Keratinocyte (primary cell): ENCODE data around the gene SLC66A1. TPM values are rescaled to one million over a fixed set of nuclear protein-coding genes. Genes with fewer than 3 reads are reported as not detected.
A peak's percentile ranks its signal among the peaks of the same experiment; 100 is the strongest.

Source experiments
- DNase-seq: peaks from one replicate; pipeline ENCODE4 v3.0.0-alpha.2; 2011; ENCODE audit warnings: low read depth, missing footprints, low spot score
- FAIRE-seq: peaks from 2 replicates; lab custom pipeline; 2011; peaks lifted over from hg19 to GRCh38; lab: Jason Lieb, UNC
- H2AFZ ChIP-seq: 2 replicates; pipeline ENCODE4 v1.6.0; 2012; ENCODE audit warnings: low read length, control low read depth, inconsistent platforms; ENCODE audit not compliant: control insufficient read depth
- H3K27ac ChIP-seq: 2 replicates; pipeline ENCODE4 v1.5.1; 2011; ENCODE audit warnings: low read length; ENCODE audit not compliant: control insufficient read depth, insufficient read depth
- H3K27me3 ChIP-seq: 3 replicates; pipeline ENCODE4 v1.6.0; 2011; ENCODE audit warnings: low read length; ENCODE audit not compliant: control insufficient read depth, insufficient read depth; ENCODE audit errors: extremely low read depth
- H3K36me3 ChIP-seq, 2 experiments: 2 replicates in 1 of 2; 3 replicates in 1 of 2; pipeline ENCODE4 v1.5.1; 2011; ENCODE audit warnings: low read length in 2 of 2, mild to moderate bottlenecking in 1 of 2; ENCODE audit not compliant: control insufficient read depth in 2 of 2, insufficient read depth in 2 of 2; ENCODE audit errors: extremely low read depth in 1 of 2
- H3K4me1 ChIP-seq: 3 replicates; pipeline ENCODE4 v1.5.1; 2011; ENCODE audit warnings: low read length; ENCODE audit not compliant: control insufficient read depth, insufficient read depth; ENCODE audit errors: extremely low read depth
- H3K4me2 ChIP-seq: 3 replicates; pipeline ENCODE4 v1.6.0; 2011; ENCODE audit warnings: low read depth, low read length; ENCODE audit not compliant: control insufficient read depth, insufficient read depth; ENCODE audit errors: extremely low read depth
- H3K4me3 ChIP-seq, 3 experiments: fragments of 200-600 bp in 1 of 3; sonication (generic) in 1 of 3; 2 replicates in 2 of 3; 3 replicates in 1 of 3; pipeline ENCODE4 v1.5.1; 2011 to 2016; ENCODE audit warnings: low read length in 3 of 3, mild to moderate bottlenecking in 3 of 3, control low read depth in 2 of 3, inconsistent platforms in 1 of 3, low read depth in 1 of 3, mixed read lengths in 1 of 3, mixed run types in 1 of 3, moderate library complexity in 1 of 3; ENCODE audit not compliant: control insufficient read depth in 2 of 3, insufficient read depth in 2 of 3; ENCODE audit errors: extremely low read depth in 1 of 3
- H3K79me2 ChIP-seq: 2 replicates; pipeline ENCODE4 v1.6.0; 2012; ENCODE audit warnings: low read length; ENCODE audit not compliant: control insufficient read depth, insufficient read depth
- H3K9ac ChIP-seq: 3 replicates; pipeline ENCODE4 v1.6.0; 2011; ENCODE audit warnings: low read length; ENCODE audit not compliant: control insufficient read depth, insufficient read depth; ENCODE audit errors: extremely low read depth
- H3K9me1 ChIP-seq: 3 replicates; pipeline ENCODE4 v1.6.0; 2011; ENCODE audit warnings: low read length; ENCODE audit not compliant: control insufficient read depth, insufficient read depth; ENCODE audit errors: extremely low read depth
- H3K9me3 ChIP-seq: 2 replicates; pipeline ENCODE4 v1.5.1; 2012; ENCODE audit warnings: low read depth, low read length; ENCODE audit not compliant: control insufficient read depth
- H4K20me1 ChIP-seq: 3 replicates; pipeline ENCODE4 v1.6.0; 2011; ENCODE audit warnings: low read length; ENCODE audit not compliant: control insufficient read depth, insufficient read depth; ENCODE audit errors: extremely low read depth
- EZH2 ChIP-seq: IDR thresholded peaks from one replicate; pipeline ENCODE4 v1.6.1; 2012; ENCODE audit warnings: inconsistent platforms, mild to moderate bottlenecking, low read length, moderate library complexity
- dilution Hi-C: fragments of 300-500 bp; cut with MboI; formaldehyde crosslinking; loops from one replicate; pipeline ENCODE4 v1.7.0; 2020; ENCODE audit warnings: low sequenced_read_pairs; ENCODE audit not compliant: extremely low pct_ligation_motif_present
- polyA plus RNA-seq, 5 experiments: library from polyadenylated mRNA; depleted of rRNA in 3 of 5; stranded (reverse) in 3 of 5; stranded (forward) in 1 of 5; unstranded in 1 of 5; fragments of >200 nt; gene quantifications; 1 replicate in 1 of 5; 2 replicates in 3 of 5; 3 replicates in 1 of 5; pipeline versions ENCODE4 v1.2.1 to v1.2.3, GENCODE V29; 2011 to 2012; ENCODE audit warnings: missing spikeins in 2 of 5, low read depth in 1 of 5, low replicate concordance in 1 of 5
- TF ChIP-seq, protein P1 (sequence below), 3 experiments: IDR thresholded peaks in 1 of 3; conservative IDR thresholded peaks in 1 of 3; optimal IDR thresholded peaks in 1 of 3; 2 replicates in 2 of 3; 3 replicates in 1 of 3; pipeline versions ENCODE3 to v1.5.1; 2011; ENCODE audit warnings: low read length in 3 of 3, mild to moderate bottlenecking in 3 of 3, moderate library complexity in 2 of 3, control low read depth in 1 of 3, inconsistent platforms in 1 of 3; ENCODE audit not compliant: insufficient read depth in 2 of 3; ENCODE audit errors: extremely low read depth in 1 of 3

The SLC66A1 gene
- polyA plus RNA-seq, 1 donor (not counting 4 experiments of a cell fraction or from before 2014, with no cell fraction given), result 8.0 TPM

- Histone ChIP-seq H3K79me2 (peaks cover 7% of the 10 kb centered on the region), H3K27me3 (no peaks in the 10 kb centered on the region), H3K9me3 (no peaks in the 10 kb centered on the region), H2AFZ (no peak overlapping the region), H3K27ac (no peak overlapping the region), H3K36me3 (peaks cover 34 to 37% of the 10 kb centered on the region in 2 experiments), H3K4me1 (peaks cover 14% of the 10 kb centered on the region), H4K20me1 (no peaks in the 10 kb centered on the region), H3K9ac (no peak overlapping the region), H3K4me2 (no peak overlapping the region), H3K4me3 (no peak overlapping the region), H3K9me1 (peaks cover 2% of the 10 kb centered on the region)
- no peak for TF ChIP-seq EZH2
- TF ChIP-seq, protein P1, sequence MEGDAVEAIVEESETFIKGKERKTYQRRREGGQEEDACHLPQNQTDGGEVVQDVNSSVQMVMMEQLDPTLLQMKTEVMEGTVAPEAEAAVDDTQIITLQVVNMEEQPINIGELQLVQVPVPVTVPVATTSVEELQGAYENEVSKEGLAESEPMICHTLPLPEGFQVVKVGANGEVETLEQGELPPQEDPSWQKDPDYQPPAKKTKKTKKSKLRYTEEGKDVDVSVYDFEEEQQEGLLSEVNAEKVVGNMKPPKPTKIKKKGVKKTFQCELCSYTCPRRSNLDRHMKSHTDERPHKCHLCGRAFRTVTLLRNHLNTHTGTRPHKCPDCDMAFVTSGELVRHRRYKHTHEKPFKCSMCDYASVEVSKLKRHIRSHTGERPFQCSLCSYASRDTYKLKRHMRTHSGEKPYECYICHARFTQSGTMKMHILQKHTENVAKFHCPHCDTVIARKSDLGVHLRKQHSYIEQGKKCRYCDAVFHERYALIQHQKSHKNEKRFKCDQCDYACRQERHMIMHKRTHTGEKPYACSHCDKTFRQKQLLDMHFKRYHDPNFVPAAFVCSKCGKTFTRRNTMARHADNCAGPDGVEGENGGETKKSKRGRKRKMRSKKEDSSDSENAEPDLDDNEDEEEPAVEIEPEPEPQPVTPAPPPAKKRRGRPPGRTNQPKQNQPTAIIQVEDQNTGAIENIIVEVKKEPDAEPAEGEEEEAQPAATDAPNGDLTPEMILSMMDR (optimal IDR thresholded peaks at IDR 0.05 in 1 of 3, IDR thresholded peaks at IDR 0.05 in 1 of 3, conservative IDR thresholded peaks at IDR 0.05 in 1 of 3; ENCODE audit: extremely low read depth in 1 of 3, insufficient read depth in 2 of 3, low read length in 3 of 3), result peak; percentile 14 to 39 (median 36)
- no peak for DNase-seq
- no peak for FAIRE-seq
- dilution Hi-C loops, result no loop called here
Measured at GRCh38 chr1:19374083-19374801, 62.1 kb downstream of the SLC66A1 start.

DNA sequence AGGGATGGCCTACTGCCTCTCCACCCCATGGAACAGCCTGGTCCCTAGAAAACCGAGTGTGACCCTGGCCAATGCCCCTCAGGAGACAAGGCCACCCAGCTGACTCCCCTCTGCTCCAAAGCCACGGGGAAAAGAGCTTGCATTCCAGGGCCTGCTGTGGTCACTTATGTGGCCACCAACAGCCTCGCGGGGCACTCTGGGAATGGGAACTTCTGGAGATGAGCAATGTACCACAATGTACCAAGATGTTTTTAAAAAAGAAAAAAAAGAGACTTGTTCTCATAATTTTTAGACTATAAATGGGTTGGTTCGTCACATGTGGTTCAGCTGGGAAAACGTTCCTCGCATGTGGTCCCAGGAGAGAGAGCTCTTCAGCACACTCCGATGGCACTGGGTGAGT is 62.8 kb downstream of the SLC66A1 start:
- Histone ChIP-seq H3K27me3 (no peaks in the 10 kb centered on the region), H3K79me2 (peaks cover 7% of the 10 kb centered on the region), H3K9ac (no peak overlapping the region), H3K4me2 (no peak overlapping the region), H3K4me1 (peaks cover 7% of the 10 kb centered on the region), H3K9me1 (peaks cover 2% of the 10 kb centered on the region), H2AFZ (no peak overlapping the region), H3K36me3 (peaks cover 37 to 38% of the 10 kb centered on the region in 2 experiments), H3K27ac (no peak overlapping the region), H4K20me1 (no peaks in the 10 kb centered on the region), H3K4me3 (no peak overlapping the region), H3K9me3 (no peaks in the 10 kb centered on the region)
- dilution Hi-C loops, result no loop called here
- DNase-seq, result no peak
- no peak for FAIRE-seq
- TF ChIP-seq EZH2, result no peak
- TF ChIP-seq, protein P1 (optimal IDR thresholded peaks at IDR 0.05 in 1 of 3, IDR thresholded peaks at IDR 0.05 in 1 of 3, conservative IDR thresholded peaks at IDR 0.05 in 1 of 3; ENCODE audit: extremely low read depth in 1 of 3, insufficient read depth in 2 of 3, low read length in 3 of 3), result no peak
